NCI-H2107 treated with DMSO at 0.1 percent for 48 hours (cell line): ENCODE measurements around the gene ABHD5.

Source experiments
- DNase-seq: peaks from one replicate; lab custom pipeline; 2025; ENCODE audit not compliant: unreplicated experiment; lab: John Stamatoyannopoulos, UW

ABHD5 gene

GRCh38 chr3:43776101-43776500 lies 85.4 kb downstream of the ABHD5 start:
- no peak for DNase-seq

- no peak for DNase-seq
Measured at GRCh38 chr3:43779850-43780249, 89.1 kb downstream of the ABHD5 start.

GRCh38 chr3:43782541-43782940 lies 91.8 kb downstream of the ABHD5 start:
- DNase-seq, result no peak
